Stimulated activated memory B cell treated with anti-CD40 and anti-IgM and Interleukin-4, amounts not matched to agents 10 μg/mL and 1 μg/mL and 100 μg/mL, for 72 hours (primary cell): ENCODE results near the gene DPYSL3.

Experiments
- ATAC-seq: fragments of 150-1000 bp; cut with Tn5 transposase; 2 replicates; pipeline ENCODE4 v1.10.0; 2021
- H3K27ac Mint-ChIP-seq: one replicate; pipeline ENCODE4 v1.8.0; 2022; ENCODE audit warnings: mild to moderate bottlenecking, mixed read lengths
- H3K27me3 Mint-ChIP-seq: one replicate; pipeline ENCODE4 v1.8.0; 2022; ENCODE audit warnings: mixed read lengths
- H3K36me3 Mint-ChIP-seq: one replicate; pipeline ENCODE4 v1.8.0; 2022; ENCODE audit warnings: mixed read lengths
- H3K4me1 Mint-ChIP-seq: one replicate; pipeline ENCODE4 v1.8.0; 2022; ENCODE audit warnings: mixed read lengths
- H3K4me3 Mint-ChIP-seq: one replicate; pipeline ENCODE4 v1.8.0; 2022; ENCODE audit warnings: mild to moderate bottlenecking, moderate library complexity, mixed read lengths
- H3K9me3 Mint-ChIP-seq: one replicate; pipeline ENCODE4 v1.8.0; 2022; ENCODE audit warnings: mixed read lengths

The DPYSL3 gene

GRCh38 chr5:147466360-147466980 lies 43.4 kb downstream of the DPYSL3 start:
- H3K4me3 Mint-ChIP-seq: no peak overlapping the region
- H3K9me3 Mint-ChIP-seq: peaks cover 2% of the 10 kb centered on the region
- H3K27me3 Mint-ChIP-seq: no peaks in the 10 kb centered on the region
- H3K4me1 Mint-ChIP-seq: no peaks in the 10 kb centered on the region
- no peaks in the 10 kb centered on the region for H3K36me3 Mint-ChIP-seq
- ATAC-seq: no peak
- no peak overlapping the region for H3K27ac Mint-ChIP-seq

GRCh38 chr5:147465747-147466146 lies 44.1 kb downstream of the DPYSL3 start:
- H3K27me3 Mint-ChIP-seq: no peaks in the 10 kb centered on the region
- H3K36me3 Mint-ChIP-seq: no peaks in the 10 kb centered on the region
- no peak for ATAC-seq
- no peak overlapping the region for H3K4me3 Mint-ChIP-seq
- H3K9me3 Mint-ChIP-seq: peaks cover 2% of the 10 kb centered on the region
- H3K27ac Mint-ChIP-seq: no peak overlapping the region
- no peaks in the 10 kb centered on the region for H3K4me1 Mint-ChIP-seq

- no peaks in the 10 kb centered on the region for H3K4me1 Mint-ChIP-seq
- H3K27me3 Mint-ChIP-seq: no peaks in the 10 kb centered on the region
- no peak for ATAC-seq
- no peaks in the 10 kb centered on the region for H3K36me3 Mint-ChIP-seq
- no peak overlapping the region for H3K27ac Mint-ChIP-seq
- no peak overlapping the region for H3K4me3 Mint-ChIP-seq
- H3K9me3 Mint-ChIP-seq: no peaks in the 10 kb centered on the region
Measured at GRCh38 chr5:147464211-147464610, 45.7 kb downstream of the DPYSL3 start.

GRCh38 chr5:147461915-147462314 lies 48.0 kb downstream of the DPYSL3 start:
- H3K27ac Mint-ChIP-seq: no peak overlapping the region
- H3K4me1 Mint-ChIP-seq: no peaks in the 10 kb centered on the region
- peaks cover 10% of the 10 kb centered on the region for H3K27me3 Mint-ChIP-seq
- no peaks in the 10 kb centered on the region for H3K36me3 Mint-ChIP-seq
- H3K9me3 Mint-ChIP-seq: no peaks in the 10 kb centered on the region
- no peak for ATAC-seq
- no peak overlapping the region for H3K4me3 Mint-ChIP-seq

- H3K27ac Mint-ChIP-seq: no peak overlapping the region
- H3K27me3 Mint-ChIP-seq: peaks cover 18% of the 10 kb centered on the region
- H3K9me3 Mint-ChIP-seq: no peaks in the 10 kb centered on the region
- no peaks in the 10 kb centered on the region for H3K4me1 Mint-ChIP-seq
- H3K36me3 Mint-ChIP-seq: no peaks in the 10 kb centered on the region
- no peak for ATAC-seq
- no peak overlapping the region for H3K4me3 Mint-ChIP-seq
Measured at GRCh38 chr5:147460380-147460779, 49.5 kb downstream of the DPYSL3 start.

GRCh38 chr5:147458581-147458980 lies 51.3 kb downstream of the DPYSL3 start:
- ATAC-seq: no peak
- H3K27ac Mint-ChIP-seq: no peak overlapping the region
- peaks cover 8% of the 10 kb centered on the region for H3K4me1 Mint-ChIP-seq
- H3K9me3 Mint-ChIP-seq: no peaks in the 10 kb centered on the region
- H3K27me3 Mint-ChIP-seq: peaks cover 36% of the 10 kb centered on the region
- H3K4me3 Mint-ChIP-seq: no peak overlapping the region
- H3K36me3 Mint-ChIP-seq: no peaks in the 10 kb centered on the region

GRCh38 chr5:147455822-147456450 lies 53.9 kb downstream of the DPYSL3 start:
- ATAC-seq: no peak
- Mint-ChIP-seq H3K27me3 (peaks cover 60% of the 10 kb centered on the region), H3K36me3 (no peaks in the 10 kb centered on the region), H3K4me1 (peaks cover 16% of the 10 kb centered on the region), H3K4me3 (no peak overlapping the region), H3K27ac (no peak overlapping the region), H3K9me3 (no peaks in the 10 kb centered on the region)

- Mint-ChIP-seq H3K4me1 (peaks cover 16% of the 10 kb centered on the region), H3K9me3 (no peaks in the 10 kb centered on the region), H3K36me3 (no peaks in the 10 kb centered on the region), H3K4me3 (no peak overlapping the region), H3K27ac (no peak overlapping the region), H3K27me3 (peaks cover 68% of the 10 kb centered on the region)
- ATAC-seq: no peak
Measured at GRCh38 chr5:147454996-147455677, 54.7 kb downstream of the DPYSL3 start.

GRCh38 chr5:147453875-147454814 lies 55.7 kb downstream of the DPYSL3 start:
- ATAC-seq: peak; percentile 59
- Mint-ChIP-seq H3K9me3 (no peaks in the 10 kb centered on the region), H3K4me1 (peaks cover 16% of the 10 kb centered on the region), H3K36me3 (no peaks in the 10 kb centered on the region), H3K4me3 (peak overlapping the region; percentile 86), H3K27ac (peak overlapping the region; percentile 27), H3K27me3 (peaks cover 72% of the 10 kb centered on the region)

- H3K4me3 Mint-ChIP-seq: peak overlapping the region; percentile 50
- peaks cover 16% of the 10 kb centered on the region for H3K4me1 Mint-ChIP-seq
- no peak overlapping the region for H3K27ac Mint-ChIP-seq
- H3K36me3 Mint-ChIP-seq: no peaks in the 10 kb centered on the region
- no peaks in the 10 kb centered on the region for H3K9me3 Mint-ChIP-seq
- no peak for ATAC-seq
- H3K27me3 Mint-ChIP-seq: peaks cover 76% of the 10 kb centered on the region
Measured at GRCh38 chr5:147452165-147452811, 57.6 kb downstream of the DPYSL3 start.

GRCh38 chr5:147451193-147451592 lies 58.7 kb downstream of the DPYSL3 start:
- H3K36me3 Mint-ChIP-seq: no peaks in the 10 kb centered on the region
- H3K4me3 Mint-ChIP-seq: no peak overlapping the region
- H3K9me3 Mint-ChIP-seq: no peaks in the 10 kb centered on the region
- no peak overlapping the region for H3K27ac Mint-ChIP-seq
- H3K4me1 Mint-ChIP-seq: peaks cover 16% of the 10 kb centered on the region
- ATAC-seq: no peak
- H3K27me3 Mint-ChIP-seq: peaks cover 69% of the 10 kb centered on the region

- Mint-ChIP-seq H3K4me3 (no peak overlapping the region), H3K27me3 (peaks cover 68% of the 10 kb centered on the region), H3K4me1 (peaks cover 16% of the 10 kb centered on the region), H3K36me3 (no peaks in the 10 kb centered on the region), H3K27ac (no peak overlapping the region), H3K9me3 (no peaks in the 10 kb centered on the region)
- ATAC-seq: no peak
Measured at GRCh38 chr5:147450606-147451005, 59.3 kb downstream of the DPYSL3 start.

GRCh38 chr5:147448766-147449165 lies 61.1 kb downstream of the DPYSL3 start:
- ATAC-seq: no peak
- no peak overlapping the region for H3K27ac Mint-ChIP-seq
- H3K27me3 Mint-ChIP-seq: peaks cover 52% of the 10 kb centered on the region
- peaks cover 10% of the 10 kb centered on the region for H3K4me1 Mint-ChIP-seq
- H3K36me3 Mint-ChIP-seq: no peaks in the 10 kb centered on the region
- H3K9me3 Mint-ChIP-seq: no peaks in the 10 kb centered on the region
- no peak overlapping the region for H3K4me3 Mint-ChIP-seq

GRCh38 chr5:147446523-147446922 lies 63.3 kb downstream of the DPYSL3 start:
- Mint-ChIP-seq H3K27me3 (peaks cover 32% of the 10 kb centered on the region), H3K27ac (no peak overlapping the region), H3K4me1 (no peaks in the 10 kb centered on the region), H3K9me3 (no peaks in the 10 kb centered on the region), H3K4me3 (no peak overlapping the region), H3K36me3 (no peaks in the 10 kb centered on the region)
- no peak for ATAC-seq

GRCh38 chr5:147445917-147446316 lies 64.0 kb downstream of the DPYSL3 start:
- ATAC-seq: no peak
- Mint-ChIP-seq H3K36me3 (no peaks in the 10 kb centered on the region), H3K27me3 (peaks cover 26% of the 10 kb centered on the region), H3K9me3 (no peaks in the 10 kb centered on the region), H3K4me1 (no peaks in the 10 kb centered on the region), H3K27ac (no peak overlapping the region), H3K4me3 (no peak overlapping the region)
